IMR-90 (cell line): Measurements from ENCODE around the gene MPPED1. TPM values are rescaled to one million over a fixed set of nuclear protein-coding genes. Genes with fewer than 3 reads are reported as not detected.

Experiments
- ATAC-seq: fragments of 200-7000 bp; cut with Tn5 transposase; 2 replicates; pipeline ENCODE4 v1.9.1; 2020; ENCODE audit warnings: low read depth, mild to moderate bottlenecking, moderate library complexity
- BruUV-seq: library from RNA; stranded (reverse); fragments of 400-500 nt; replicated peaks from 2 replicates; lab custom pipeline; 2021; lab: Mats Ljungman, UMichigan
- CTCF ChIA-PET: fragments of 300-600 bp; formaldehyde crosslinking; extraction: SDS; loops from one replicate; lab custom pipeline; 2021; ENCODE audit warnings: antibody characterized with exemption; lab: Yijun Ruan, JAX
- POLR2A ChIA-PET: fragments of 300-600 bp; sonication (Branson Sonifier 250); formaldehyde crosslinking; loops from one replicate; lab custom pipeline; 2022; ENCODE audit warnings: antibody characterized with exemption; ENCODE audit not compliant: unreplicated experiment; lab: Charles Lee
- DNase-seq: peaks from one replicate; pipeline ENCODE4 v3.0.0; 2013
- H2AFZ ChIP-seq: replicated peaks from 2 replicates; pipeline ENCODE3; 2013; ENCODE audit warnings: low read length, mild to moderate bottlenecking; ENCODE audit not compliant: poor library complexity
- H2AK5ac ChIP-seq: 2 replicates; pipeline ENCODE4 v1.6.1; 2013; ENCODE audit warnings: low read depth, low read length, inconsistent platforms
- H2AK9ac ChIP-seq: replicated peaks from 2 replicates; pipeline ENCODE3; 2013; ENCODE audit warnings: mild to moderate bottlenecking, low read depth, low read length, moderate library complexity; ENCODE audit not compliant: poor library complexity
- H2BK120ac ChIP-seq: 2 replicates; pipeline ENCODE4 v1.6.1; 2013; ENCODE audit warnings: low read depth, low read length, inconsistent platforms
- H2BK15ac ChIP-seq: 3 replicates; pipeline ENCODE4 v1.6.1; 2013; ENCODE audit warnings: low read depth, low read length, inconsistent platforms
- H2BK20ac ChIP-seq: 2 replicates; pipeline ENCODE4 v1.6.1; 2013; ENCODE audit warnings: low read depth, mild to moderate bottlenecking, inconsistent platforms, low read length, moderate library complexity
- H2BK5ac ChIP-seq: 2 replicates; pipeline ENCODE4 v1.6.1; 2013; ENCODE audit warnings: mild to moderate bottlenecking, low read depth, low read length, inconsistent platforms; ENCODE audit not compliant: poor library complexity, severe bottlenecking
- H3K14ac ChIP-seq: replicated peaks from 2 replicates; pipeline ENCODE4 v1.6.1; 2013; ENCODE audit warnings: low read depth, low read length, inconsistent platforms
- H3K18ac ChIP-seq: 2 replicates; pipeline ENCODE4 v1.6.1; 2013; ENCODE audit warnings: low read depth, low read length, control low read depth
- H3K23ac ChIP-seq: 2 replicates; pipeline ENCODE4 v1.6.1; 2013; ENCODE audit warnings: low read depth, low read length, inconsistent platforms
- H3K27ac ChIP-seq: 2 replicates; pipeline ENCODE4 v1.5.1; 2013; ENCODE audit warnings: mild to moderate bottlenecking, control low read depth, low read length; ENCODE audit not compliant: insufficient read depth
- H3K27me3 ChIP-seq: 2 replicates; pipeline ENCODE4 v1.6.1; 2013; ENCODE audit warnings: low read length; ENCODE audit not compliant: control insufficient read depth, insufficient read depth
- H3K36me3 ChIP-seq: 2 replicates; pipeline ENCODE4 v1.6.1; 2013; ENCODE audit warnings: low read length, mixed read lengths; ENCODE audit not compliant: control insufficient read depth, insufficient read depth
- H3K4ac ChIP-seq: 2 replicates; pipeline ENCODE4 v1.6.1; 2013; ENCODE audit warnings: low read depth, low read length, inconsistent platforms
- H3K4me1 ChIP-seq: 2 replicates; pipeline ENCODE4 v1.6.1; 2013; ENCODE audit warnings: low read length, mixed read lengths; ENCODE audit not compliant: control insufficient read depth, insufficient read depth
- H3K4me2 ChIP-seq: 2 replicates; pipeline ENCODE4 v1.6.1; 2013; ENCODE audit warnings: low read depth, mild to moderate bottlenecking, control low read depth, low read length, moderate library complexity
- H3K4me3 ChIP-seq: 2 replicates; pipeline ENCODE4 v1.5.1; 2013; ENCODE audit warnings: low read depth, mild to moderate bottlenecking, control low read depth, low read length, moderate library complexity; ENCODE audit not compliant: insufficient read depth
- H3K56ac ChIP-seq: 2 replicates; pipeline ENCODE4 v1.6.1; 2013; ENCODE audit warnings: low read length, inconsistent platforms; ENCODE audit not compliant: insufficient read depth; ENCODE audit errors: extremely low read depth
- H3K79me1 ChIP-seq, 2 experiments: 2 replicates each; pipeline ENCODE4 v1.6.1; 2013; ENCODE audit warnings: low read length in 2 of 2, inconsistent platforms in 1 of 2, low read depth in 1 of 2
- H3K9ac ChIP-seq: 2 replicates; pipeline ENCODE4 v1.6.1; 2013; ENCODE audit warnings: low read depth, low read length, control low read depth
- H3K9me1 ChIP-seq: 2 replicates; pipeline ENCODE4 v1.6.1; 2013; ENCODE audit warnings: low read length, inconsistent platforms; ENCODE audit not compliant: insufficient read depth
- H3K9me3 ChIP-seq: 2 replicates; pipeline ENCODE4 v1.6.1; 2013; ENCODE audit warnings: low read length; ENCODE audit not compliant: control insufficient read depth, insufficient read depth
- H4K20me1 ChIP-seq: 2 replicates; pipeline ENCODE4 v1.6.1; 2013; ENCODE audit warnings: low read length, inconsistent platforms; ENCODE audit not compliant: insufficient read depth
- H4K5ac ChIP-seq: 2 replicates; pipeline ENCODE4 v1.6.1; 2013; ENCODE audit warnings: mild to moderate bottlenecking, low read depth, low read length, control low read depth
- H4K8ac ChIP-seq, 2 experiments: 2 replicates each; pipeline ENCODE4 v1.6.1; 2013; ENCODE audit warnings: low read depth in 2 of 2, low read length in 2 of 2, control low read depth in 1 of 2, inconsistent platforms in 1 of 2
- H4K91ac ChIP-seq: 2 replicates; pipeline ENCODE4 v1.6.1; 2013; ENCODE audit warnings: low read depth, low read length, inconsistent platforms; ENCODE audit not compliant: insufficient read depth
- CEBPB ChIP-seq: IDR thresholded peaks from 2 replicates; pipeline ENCODE4 v1.6.1; 2012; ENCODE audit warnings: low read depth, low read length, improper control_type of control experiment
- CHD1 ChIP-seq: IDR thresholded peaks from 2 replicates; pipeline ENCODE4 v1.6.1; 2012; ENCODE audit warnings: low read depth, low read length, improper control_type of control experiment
- FOS ChIP-seq: fragments of 150-350 bp; IDR thresholded peaks from 2 replicates; pipeline ENCODE4 v1.6.1; 2016; ENCODE audit warnings: low read depth, low read length
- MXI1 ChIP-seq: IDR thresholded peaks from 2 replicates; pipeline ENCODE4 v1.6.1; 2012; ENCODE audit warnings: low read depth, mild to moderate bottlenecking, low read length, moderate library complexity, borderline replicate concordance
- NFE2L2 ChIP-seq: fragments of 150-350 bp; IDR thresholded peaks from 2 replicates; pipeline ENCODE4 v1.6.1; 2016; ENCODE audit warnings: low read depth, mild to moderate bottlenecking, low read length
- RCOR1 ChIP-seq: IDR thresholded peaks from 2 replicates; pipeline ENCODE4 v1.6.1; 2012; ENCODE audit warnings: mild to moderate bottlenecking, low read length, improper control_type of control experiment; ENCODE audit not compliant: insufficient replicate concordance
- SMC3 ChIP-seq: fragments of 150-350 bp; IDR thresholded peaks from 2 replicates; pipeline ENCODE4 v1.6.1; 2016; ENCODE audit warnings: low read depth, mild to moderate bottlenecking, antibody characterized with exemption, low read length, moderate library complexity
- WGBS, 2 experiments: methylation state at CpG; one replicate each; pipeline versions ENCODE4 v1.1.5 to v1.1.7; 2013; ENCODE audit warnings: missing lambda C conversion rate in 2 of 2; ENCODE audit not compliant: insufficient read length in 1 of 2; ENCODE audit errors: extremely low coverage in 2 of 2; 5-methylcytosine and 5-hydroxymethylcytosine counted together
- dilution Hi-C: fragments of 300-500 bp; cut with HindIII; formaldehyde crosslinking; loops from one replicate; pipeline ENCODE4 v1.14.3; 2018; ENCODE audit warnings: low sequenced_read_pairs; ENCODE audit not compliant: unreplicated experiment
- in situ Hi-C: fragments of 300-500 bp; cut with MboI; formaldehyde crosslinking; loops from 3 replicates; pipeline ENCODE4 v1.14.3; 2019; ENCODE audit warnings: low sequenced_read_pairs, inconsistent platforms, mixed read lengths
- intact Hi-C: fragments of 100-400 bp; cut with micrococcal nuclease; formaldehyde crosslinking; loops from 2 replicates; pipeline ENCODE4 v1.10.0; 2022
- polyA plus RNA-seq, 3 experiments: library from polyadenylated mRNA; depleted of rRNA; stranded (reverse); fragments of >200 nt; gene quantifications; 2 replicates each; pipeline ENCODE4 v1.2.3, GENCODE V29; 2012; ENCODE audit warnings: low replicate concordance in 1 of 3
- total RNA-seq: library from RNA; depleted of rRNA; stranded (reverse); fragments of >200 nt; gene quantifications from 2 replicates; pipeline ENCODE4 v1.2.3, GENCODE V29; 2012
- TF ChIP-seq, protein P1 (sequence below): fragments of 150-350 bp; IDR thresholded peaks from 2 replicates; pipeline ENCODE4 v1.6.1; 2017; ENCODE audit warnings: mild to moderate bottlenecking, antibody characterized with exemption, low read length, low read depth
- TF ChIP-seq, protein P2 (sequence below): conservative IDR thresholded peaks from 2 replicates; pipeline ENCODE4 v1.5.1; 2012; ENCODE audit warnings: mild to moderate bottlenecking, low read depth, low read length, improper control_type of control experiment

MPPED1 gene
- total and polyA plus RNA-seq, 2 of the 4 experiments (the other 2 are of a cell fraction), result not detected

DNA sequence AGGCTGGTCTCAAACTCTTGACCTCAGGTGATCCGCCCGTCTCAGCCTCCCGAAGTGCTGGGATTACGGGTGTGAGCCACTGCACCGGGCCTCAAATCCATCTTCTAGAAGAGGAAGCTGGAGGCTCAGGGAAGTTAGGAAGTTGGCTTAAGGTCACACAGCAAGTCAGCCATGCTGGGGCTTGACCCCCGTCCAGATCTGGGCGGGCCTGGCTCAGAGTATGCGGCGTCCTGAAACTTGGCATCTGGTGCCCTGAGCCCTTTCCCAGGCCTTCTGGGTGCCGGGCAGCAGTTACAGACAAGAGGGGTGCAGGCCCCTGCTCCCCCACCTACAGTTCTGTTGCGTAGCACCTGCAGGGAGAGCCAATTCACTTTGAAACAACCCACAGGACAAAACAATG lies 11.2 kb downstream of the MPPED1 start:
- dilution Hi-C loops, result no loop called here
- 77% methylated on average over 5 of the region's 11 CpGs; no CpG with 5 or more reads in 1 of the 2 experiments for WGBS, 2 experiments

More for the DNA sequence above, 11.2 kb downstream of the MPPED1 start:
- no peak overlapping the region for H2BK5ac ChIP-seq
- no peaks in the 10 kb centered on the region for H3K36me3 ChIP-seq
- H3K27me3 ChIP-seq, result peaks cover 48% of the 10 kb centered on the region
- ATAC-seq (no peak), DNase-seq (no peak)
- no peak overlapping the region for H4K5ac ChIP-seq
- no peak overlapping the region for H2BK20ac ChIP-seq
- intact Hi-C loops, result no loop called here
- H3K4me1 ChIP-seq, result no peaks in the 10 kb centered on the region
- H3K56ac ChIP-seq, result no peak overlapping the region
- no peaks in the 10 kb centered on the region for H3K79me1 ChIP-seq
- no peak overlapping the region for H3K23ac ChIP-seq
- H2BK120ac ChIP-seq, result no peak overlapping the region
- no peaks in the 10 kb centered on the region for H3K9me1 ChIP-seq
- TF ChIP-seq SMC3 (no peak), FOS (no peak), MXI1 (no peak), NFE2L2 (no peak), CEBPB (no peak), RCOR1 (no peak), CHD1 (no peak)
- TF ChIP-seq, protein P1, sequence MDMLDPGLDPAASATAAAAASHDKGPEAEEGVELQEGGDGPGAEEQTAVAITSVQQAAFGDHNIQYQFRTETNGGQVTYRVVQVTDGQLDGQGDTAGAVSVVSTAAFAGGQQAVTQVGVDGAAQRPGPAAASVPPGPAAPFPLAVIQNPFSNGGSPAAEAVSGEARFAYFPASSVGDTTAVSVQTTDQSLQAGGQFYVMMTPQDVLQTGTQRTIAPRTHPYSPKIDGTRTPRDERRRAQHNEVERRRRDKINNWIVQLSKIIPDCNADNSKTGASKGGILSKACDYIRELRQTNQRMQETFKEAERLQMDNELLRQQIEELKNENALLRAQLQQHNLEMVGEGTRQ, result no peak
- TF ChIP-seq, protein P2, sequence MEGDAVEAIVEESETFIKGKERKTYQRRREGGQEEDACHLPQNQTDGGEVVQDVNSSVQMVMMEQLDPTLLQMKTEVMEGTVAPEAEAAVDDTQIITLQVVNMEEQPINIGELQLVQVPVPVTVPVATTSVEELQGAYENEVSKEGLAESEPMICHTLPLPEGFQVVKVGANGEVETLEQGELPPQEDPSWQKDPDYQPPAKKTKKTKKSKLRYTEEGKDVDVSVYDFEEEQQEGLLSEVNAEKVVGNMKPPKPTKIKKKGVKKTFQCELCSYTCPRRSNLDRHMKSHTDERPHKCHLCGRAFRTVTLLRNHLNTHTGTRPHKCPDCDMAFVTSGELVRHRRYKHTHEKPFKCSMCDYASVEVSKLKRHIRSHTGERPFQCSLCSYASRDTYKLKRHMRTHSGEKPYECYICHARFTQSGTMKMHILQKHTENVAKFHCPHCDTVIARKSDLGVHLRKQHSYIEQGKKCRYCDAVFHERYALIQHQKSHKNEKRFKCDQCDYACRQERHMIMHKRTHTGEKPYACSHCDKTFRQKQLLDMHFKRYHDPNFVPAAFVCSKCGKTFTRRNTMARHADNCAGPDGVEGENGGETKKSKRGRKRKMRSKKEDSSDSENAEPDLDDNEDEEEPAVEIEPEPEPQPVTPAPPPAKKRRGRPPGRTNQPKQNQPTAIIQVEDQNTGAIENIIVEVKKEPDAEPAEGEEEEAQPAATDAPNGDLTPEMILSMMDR, result no peak
- H3K27ac ChIP-seq, result no peak overlapping the region
- no peak overlapping the region for H2AK5ac ChIP-seq
- no peak overlapping the region for H4K8ac ChIP-seq
- no peaks in the 10 kb centered on the region for H3K9me3 ChIP-seq
- H2BK15ac ChIP-seq, result no peak overlapping the region
- no peak overlapping the region for H3K4me2 ChIP-seq
- no peak overlapping the region for H3K14ac ChIP-seq
- no peak overlapping the region for H2AK9ac ChIP-seq
- H3K9ac ChIP-seq, result no peak overlapping the region
- ChIA-PET POLR2A (no interaction called here), CTCF (no interaction called here)
- H4K91ac ChIP-seq, result no peak overlapping the region
- BruUV-seq, result no TSS peak
- H3K4ac ChIP-seq, result no peak overlapping the region
- H4K20me1 ChIP-seq, result no peaks in the 10 kb centered on the region
- H3K4me3 ChIP-seq, result no peak overlapping the region
- in situ Hi-C loops, result no loop called here
- H3K18ac ChIP-seq, result no peak overlapping the region
- no peak overlapping the region for H2AFZ ChIP-seq
